Stimulated activated naive CD4-positive, alpha-beta T cell (primary cell): ENCODE data around the gene GPR15LG.

Source experiments
- DNase-seq, 6 experiments: peaks; one replicate each; lab custom pipeline; 2025; lab: John Stamatoyannopoulos, UW

GPR15LG gene

DNA sequence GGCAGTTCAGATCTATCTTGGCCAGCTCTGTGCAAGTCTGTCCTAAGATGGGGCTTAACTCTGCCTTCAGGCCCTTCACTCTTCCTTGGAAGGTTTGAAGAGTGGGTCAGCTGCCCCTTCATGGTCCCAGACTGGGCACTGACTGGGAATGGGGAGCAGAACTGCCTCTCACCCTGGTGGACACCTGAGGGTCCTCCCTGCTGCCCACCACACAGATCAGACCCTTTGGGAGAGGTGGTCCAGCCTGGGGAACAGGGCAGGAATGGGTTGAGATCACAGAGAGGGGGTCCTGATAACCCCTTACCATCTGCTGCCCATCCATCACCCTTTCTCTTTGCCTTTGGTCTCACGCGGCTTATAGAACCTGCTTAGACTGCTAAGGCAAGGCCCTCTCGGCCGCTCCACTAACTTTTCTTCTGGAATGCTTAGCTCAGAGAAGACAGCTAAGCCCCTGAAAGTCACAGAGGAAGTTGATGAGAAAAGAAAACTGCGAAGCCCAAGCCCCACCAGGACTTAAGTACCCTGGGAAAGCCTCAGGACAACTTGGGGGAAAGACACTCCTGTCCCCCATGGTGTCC, 20.3 kb downstream of the GPR15LG start:
- no peak for DNase-seq

DNA sequence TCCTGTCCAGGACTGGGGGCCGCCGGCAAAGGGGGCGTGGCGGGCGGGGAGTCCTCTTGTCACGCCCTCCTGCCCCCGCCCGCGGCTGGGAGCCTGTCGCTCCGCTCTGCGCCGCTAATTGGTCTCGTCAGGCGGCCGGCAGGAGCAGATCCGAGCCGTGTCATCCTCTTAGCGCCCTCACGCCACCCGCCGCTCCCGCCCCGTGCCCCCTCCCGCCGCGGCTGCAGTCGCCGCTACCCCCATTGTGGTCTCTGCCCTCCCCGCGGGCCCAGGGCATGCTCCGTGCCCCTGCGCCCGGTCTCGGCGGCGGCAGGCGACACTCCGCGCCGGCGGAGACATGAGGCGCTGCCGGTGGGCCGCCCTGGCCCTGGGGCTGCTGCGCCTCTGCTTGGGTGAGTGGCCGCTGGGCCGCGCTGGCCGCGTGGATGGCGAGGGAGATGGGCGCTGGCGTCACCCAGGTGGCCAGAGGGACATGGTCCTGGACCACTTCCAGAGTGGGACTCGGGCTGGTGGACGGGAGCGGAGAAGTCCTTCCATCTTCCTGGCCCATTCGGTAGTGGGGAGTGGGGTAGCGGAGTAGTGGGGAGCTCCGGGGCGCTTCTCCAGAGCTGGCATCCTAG, 20.9 kb downstream of the GPR15LG start, which contains the start of gene CDHR1:
Gene CDHR1 (plus strand): TSS at position 114 of the 620 bp plus-strand sequence. CDS start 224 bp downstream, at position 338.
- peak in 4 of 6 experiments; percentile 7 to 36 (median 22) for DNase-seq

DNA sequence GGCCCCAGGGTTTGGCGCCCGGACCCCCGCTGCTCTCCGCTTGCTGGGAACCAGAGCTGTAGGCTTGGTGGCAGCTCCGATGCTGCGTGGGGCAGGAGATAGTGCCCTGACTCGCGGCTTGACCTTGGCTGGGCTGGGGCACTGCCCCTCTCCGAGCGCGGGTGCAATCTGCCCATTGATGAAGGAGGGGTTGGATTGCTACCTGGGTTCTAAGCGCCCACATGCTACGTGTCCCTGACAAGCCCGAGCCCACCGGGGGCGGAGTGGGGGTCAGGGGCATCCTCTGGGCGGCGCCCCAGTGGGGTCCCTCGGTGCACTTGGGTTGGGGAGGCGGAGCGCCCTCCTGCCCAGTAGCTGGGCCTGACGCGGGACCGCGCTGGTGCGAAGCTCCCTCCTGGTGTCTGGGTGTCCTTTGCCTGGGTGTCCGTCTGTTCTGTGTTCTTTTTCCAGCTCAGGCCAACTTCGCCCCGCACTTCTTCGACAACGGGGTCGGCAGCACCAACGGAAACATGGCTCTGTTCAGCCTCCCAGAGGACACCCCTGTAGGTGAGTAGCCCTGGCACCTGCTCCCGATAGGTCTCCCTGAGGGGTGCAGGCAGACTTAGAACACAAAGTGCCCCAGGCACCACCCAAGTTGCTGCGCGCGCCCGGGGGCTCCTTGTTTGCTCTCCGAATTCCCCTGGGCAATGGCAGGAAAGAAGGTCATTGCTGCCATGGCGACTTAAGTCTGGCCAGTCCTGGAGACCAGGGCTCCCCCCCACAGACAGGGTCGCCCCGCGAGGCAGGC, 21.6 kb downstream of the GPR15LG start:
- DNase-seq: peak in 1 of 6 experiments; percentile 35

DNA sequence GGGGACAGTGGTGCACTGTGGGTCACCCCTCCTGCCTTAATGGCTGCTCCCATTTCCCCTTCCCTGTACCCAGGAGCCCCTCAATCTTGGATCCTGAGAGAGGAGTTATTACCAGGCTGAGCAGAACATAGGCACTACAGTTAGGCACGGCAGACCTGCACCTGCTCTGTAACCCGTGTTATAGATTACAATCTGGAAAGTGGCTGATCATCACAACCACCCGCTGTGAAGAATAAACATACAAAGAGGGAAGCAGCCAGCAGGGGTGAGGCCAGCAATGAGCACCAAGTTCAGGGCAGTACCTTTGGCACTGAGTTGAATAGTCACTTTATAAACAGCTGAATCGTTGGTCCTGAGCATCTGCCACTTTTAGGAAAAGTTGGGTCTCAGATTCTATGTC, 22.5 kb downstream of the GPR15LG start:
- no peak for DNase-seq

DNA sequence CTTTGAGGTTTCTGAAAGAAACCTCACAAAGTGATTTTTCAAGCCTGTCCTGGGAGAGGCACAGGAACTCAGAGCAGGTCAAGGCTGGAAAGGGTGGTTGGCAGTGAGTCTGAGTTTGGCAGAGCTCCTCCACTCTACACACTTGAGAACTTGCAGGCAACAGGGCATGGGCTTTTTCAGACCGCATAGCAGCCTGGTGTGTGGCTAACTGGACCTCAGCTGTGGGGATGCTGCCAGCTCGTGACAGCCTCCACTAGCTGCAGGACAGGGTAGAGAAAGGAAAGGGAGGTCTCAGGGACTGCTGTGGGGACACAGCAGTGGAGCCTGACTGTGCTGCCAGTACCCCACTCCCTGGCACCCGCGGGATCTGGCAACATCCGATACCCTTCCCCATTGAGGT, 23.3 kb downstream of the GPR15LG start:
- DNase-seq: no peak

DNA sequence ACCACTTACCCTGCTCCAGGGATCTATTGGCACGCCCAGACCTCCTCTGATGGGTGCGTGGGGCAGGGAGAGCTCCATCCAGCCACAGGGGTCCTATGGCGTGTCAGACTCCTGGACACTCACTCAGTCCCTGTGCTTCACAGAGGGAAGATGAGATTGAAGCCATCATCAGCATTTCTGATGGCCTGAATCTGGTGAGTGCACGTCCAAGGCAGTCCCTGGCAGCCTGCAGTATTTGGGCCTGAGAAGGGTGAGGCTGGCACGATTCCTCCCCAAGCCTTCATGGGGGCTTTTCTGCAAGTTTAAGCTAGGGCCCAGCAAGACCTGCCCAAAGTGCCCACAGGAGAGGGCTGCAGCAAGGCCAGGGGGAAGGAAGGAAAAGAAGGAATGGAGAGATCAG, 24.0 kb downstream of the GPR15LG start:
- DNase-seq: no peak

DNA sequence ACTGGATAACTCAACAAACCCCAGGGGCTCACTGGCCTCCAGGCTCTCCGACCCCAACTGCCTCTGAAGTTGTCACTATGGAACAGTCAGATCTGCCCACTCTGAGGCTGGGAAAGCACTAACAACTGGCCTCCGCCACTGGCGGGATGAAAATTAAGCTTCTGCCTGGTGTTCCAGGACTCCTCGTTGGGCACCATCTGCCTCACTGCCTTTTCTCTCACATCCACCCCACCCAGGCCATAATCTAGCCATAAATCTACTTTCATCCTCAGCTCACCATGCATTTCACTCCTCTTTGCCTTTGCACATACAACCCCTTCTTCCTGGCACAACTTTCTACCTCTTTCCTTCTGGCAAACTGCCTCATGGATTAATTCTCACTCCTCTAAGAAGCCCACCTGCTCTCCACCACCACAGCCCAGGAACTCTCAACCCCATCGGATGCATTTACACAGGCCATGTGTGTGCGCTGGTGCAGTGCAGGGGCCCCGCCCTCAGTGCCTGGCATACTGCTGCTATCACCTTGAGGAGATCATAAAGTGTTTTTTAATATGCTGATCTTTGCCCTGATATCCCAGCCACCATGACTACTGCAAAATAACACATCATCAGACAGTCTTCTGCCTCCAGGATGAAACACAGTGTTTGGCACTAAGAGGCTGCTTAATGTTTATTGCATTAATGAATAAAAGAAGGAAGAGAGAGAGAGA, 24.8 kb downstream of the GPR15LG start:
- DNase-seq: no peak

DNA sequence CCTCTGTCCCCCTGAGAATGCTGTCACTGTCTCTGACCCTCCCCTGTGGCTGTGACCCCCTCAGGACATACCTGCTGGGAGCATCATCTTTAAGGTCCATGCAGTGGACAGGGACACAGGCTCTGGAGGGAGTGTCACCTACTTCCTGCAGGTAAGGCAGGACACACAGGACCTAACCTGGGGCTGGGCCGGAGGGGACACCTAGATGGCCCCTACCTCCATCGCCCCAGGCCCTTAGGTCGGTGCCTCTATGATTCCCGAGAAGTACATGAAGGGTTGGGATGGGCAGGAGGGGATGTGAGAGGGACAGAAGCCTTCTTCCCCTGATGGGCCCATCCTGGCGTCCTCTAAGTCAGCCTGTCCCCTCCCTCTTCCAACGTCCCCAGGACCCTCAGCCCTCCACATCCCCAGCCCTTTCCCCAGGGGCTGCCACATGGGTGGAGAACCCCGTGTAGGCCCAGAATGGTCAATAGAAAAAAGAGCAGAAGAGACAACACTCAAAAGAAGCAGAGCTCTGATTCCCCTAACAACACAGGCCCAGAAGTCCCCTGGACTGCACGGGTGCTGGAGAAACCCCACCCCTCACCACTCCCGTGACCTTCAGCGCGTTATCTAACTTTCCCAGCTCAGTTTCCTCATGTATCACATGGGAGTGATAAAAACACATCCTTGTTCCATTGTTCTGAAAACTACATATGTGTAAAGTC, 27.1 kb downstream of the GPR15LG start:
- no peak for DNase-seq

DNA sequence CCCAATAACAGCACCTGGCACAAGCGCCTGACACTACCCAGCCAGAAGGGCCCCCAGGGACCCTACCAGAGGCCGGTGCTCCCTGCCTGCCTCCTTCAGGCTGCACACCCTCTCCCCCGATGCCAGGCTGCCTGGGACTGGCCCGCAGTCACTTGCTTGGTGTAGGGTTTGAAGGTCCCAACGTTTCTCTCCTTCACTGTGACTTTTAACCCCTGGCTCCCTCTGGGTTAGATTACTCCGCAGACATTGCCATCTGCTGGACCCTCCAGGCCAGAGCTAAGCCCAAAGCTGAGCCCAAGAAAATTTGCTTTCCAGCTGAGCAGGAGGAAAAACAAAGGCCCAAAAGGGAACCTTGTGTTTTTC, 27.6 kb downstream of the GPR15LG start:
- no peak for DNase-seq

DNA sequence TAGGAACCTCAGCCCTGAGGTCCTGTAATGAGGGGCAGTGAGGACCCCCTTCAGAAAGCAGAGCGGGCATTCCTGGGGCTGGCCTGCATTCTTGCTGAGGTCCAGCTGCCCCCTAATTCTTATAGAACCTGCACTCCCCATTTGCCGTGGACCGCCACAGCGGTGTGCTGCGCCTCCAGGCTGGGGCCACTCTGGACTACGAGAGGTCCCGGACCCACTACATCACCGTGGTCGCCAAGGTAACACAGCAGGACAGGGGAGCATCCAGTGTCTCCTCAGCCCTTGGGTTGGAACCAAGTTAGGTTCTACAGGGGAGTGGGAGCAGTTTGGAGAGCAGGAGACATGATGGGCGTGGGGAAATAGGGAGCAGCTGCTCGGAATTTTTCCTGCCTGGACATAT, 28.1 kb downstream of the GPR15LG start:
- no peak for DNase-seq

DNA sequence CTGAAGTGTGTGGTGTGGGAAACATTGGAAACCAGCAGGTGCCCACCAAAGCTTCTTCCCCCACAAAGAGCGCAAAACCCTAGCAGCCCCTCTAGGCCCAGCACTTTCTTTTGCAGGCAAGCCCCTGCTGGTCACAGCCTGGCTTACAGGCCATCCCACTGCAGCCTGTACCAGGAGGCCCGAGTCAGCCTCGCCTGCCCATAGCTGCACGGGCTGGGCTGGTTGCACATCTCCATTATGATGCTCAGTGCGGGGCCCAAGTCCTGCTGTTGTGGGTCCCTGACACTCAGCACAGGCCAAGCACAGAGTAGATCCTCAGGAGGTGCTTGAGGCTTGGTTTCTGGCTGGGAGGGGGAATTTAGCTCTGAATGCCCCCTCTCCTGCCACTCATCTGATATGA, 28.7 kb downstream of the GPR15LG start:
- no peak for DNase-seq

DNA sequence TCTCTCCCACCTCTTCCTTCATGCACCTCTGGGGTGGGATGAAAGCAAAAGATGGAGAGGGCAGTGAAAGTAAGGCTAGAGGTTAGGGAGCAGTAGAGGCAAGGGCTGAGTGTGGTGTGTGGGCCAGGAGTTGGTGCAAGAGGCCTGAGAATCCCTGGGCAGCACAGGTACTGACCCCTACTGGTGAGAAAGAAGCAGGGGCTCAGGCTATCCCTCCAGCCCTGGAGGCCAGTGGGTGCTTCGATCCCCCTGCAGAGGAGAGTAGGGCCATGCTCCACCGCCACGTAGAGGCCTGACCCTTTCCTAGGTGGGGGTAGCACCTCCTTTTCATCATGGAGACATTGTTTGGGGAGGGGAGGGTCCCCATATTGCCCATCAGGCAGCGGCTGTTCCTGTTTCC, 30.5 kb downstream of the GPR15LG start:
- no peak for DNase-seq

DNA sequence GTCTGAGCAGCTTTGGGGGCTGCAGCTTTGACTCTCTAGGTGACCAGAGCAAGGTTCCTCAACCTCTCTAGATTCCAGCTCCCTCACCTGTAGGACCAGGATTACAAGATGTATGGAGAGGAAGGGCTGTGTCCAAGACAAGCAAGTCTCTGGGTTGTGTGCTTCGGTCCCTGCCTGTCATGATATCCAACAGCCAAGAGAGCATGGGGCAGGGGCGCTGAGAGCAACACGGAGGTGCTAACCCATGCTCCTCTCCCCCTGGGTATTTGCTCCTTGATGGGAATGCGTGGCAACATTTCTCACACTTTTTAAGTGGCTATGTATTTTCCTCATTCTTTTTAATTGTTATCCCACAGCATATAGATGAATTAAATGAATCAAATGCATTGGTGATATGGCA, 31.0 kb downstream of the GPR15LG start:
- no peak for DNase-seq

DNA sequence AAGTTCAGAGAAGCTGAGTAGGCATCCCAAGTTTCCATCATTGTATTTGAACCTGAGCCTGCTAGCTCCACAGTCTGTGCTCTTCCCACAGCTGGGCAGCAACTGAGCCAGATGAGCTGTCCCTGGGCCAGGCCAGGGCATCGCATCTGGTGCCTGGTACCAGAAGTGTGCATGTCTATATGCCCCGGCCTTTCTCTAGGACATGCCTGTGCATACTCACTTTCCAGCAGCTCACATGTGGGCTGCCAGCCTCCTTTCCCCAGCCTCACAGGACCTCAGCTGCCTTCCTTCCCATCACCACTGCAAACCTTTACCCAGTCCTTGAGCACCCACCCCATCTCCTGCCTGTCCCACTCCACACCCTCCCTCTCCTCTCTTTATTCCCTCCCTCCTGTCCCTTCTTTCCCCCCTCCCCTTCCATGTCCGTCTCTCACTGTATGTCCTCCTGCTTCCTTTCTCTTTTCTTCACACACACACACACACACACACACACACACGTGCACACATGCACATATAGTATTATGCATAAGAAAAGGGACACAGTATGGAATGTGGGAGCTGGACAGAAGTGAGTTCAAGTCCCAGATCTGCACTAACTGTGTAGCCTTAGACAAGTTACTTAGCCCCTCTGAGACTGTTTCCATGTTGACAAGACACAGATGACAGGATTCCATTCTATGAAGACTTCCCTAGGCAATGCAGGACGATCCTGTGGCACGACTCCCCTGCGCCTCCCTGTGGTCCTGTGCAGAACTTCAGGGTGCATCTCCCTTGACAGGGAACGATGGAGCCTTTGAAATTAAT, 31.6 kb downstream of the GPR15LG start:
- peak; percentile 17 to 72 (median 40) for DNase-seq

DNA sequence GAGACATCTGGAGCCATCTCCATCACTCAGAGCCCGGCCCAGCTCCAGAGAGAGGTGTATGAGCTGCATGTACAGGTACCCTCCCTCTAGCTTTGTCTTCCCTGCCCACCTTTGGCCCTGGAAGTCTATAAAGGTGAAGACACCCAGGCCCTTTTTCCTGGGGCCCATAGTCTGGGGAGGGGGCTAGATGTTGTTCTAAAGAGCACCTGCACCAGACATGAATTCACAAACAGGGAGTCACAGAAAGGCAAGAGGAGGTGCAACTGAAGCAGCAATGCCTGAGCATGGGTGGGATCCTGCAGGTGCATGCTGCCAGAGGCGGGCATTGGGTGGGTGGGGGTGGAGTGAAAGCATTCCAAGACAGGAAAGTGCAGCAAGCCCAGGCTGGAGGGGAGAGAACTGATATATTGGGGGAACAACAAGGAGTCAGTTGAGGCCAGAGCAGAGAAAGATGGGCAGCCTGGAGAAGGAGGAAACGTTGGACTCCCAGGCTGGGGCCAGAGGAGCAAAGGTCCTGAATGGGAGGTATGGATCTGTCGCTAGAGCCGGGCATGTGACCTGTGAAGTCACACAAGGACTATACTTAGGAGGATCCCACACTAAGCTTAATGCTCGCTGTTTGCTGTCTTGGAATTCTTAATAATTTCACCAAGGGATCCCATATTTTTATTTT, 32.4 kb downstream of the GPR15LG start:
- DNase-seq: no peak

DNA sequence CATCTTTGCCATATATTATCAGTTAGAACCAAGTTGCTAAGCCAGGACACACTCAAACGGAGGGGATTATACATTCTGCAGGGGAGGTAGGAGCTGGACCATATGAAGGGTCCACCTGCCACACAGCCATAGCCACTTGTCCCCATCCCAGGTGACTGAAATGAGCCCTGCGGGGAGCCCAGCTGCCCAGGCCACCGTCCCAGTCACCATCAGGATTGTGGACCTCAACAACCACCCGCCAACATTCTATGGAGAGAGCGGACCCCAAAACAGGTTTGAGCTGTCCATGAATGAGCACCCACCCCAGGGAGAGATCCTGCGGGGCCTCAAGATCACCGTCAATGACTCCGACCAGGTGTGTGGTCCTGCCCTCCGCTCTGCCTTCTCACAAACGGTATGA, 34.4 kb downstream of the GPR15LG start:
- DNase-seq: no peak

DNA sequence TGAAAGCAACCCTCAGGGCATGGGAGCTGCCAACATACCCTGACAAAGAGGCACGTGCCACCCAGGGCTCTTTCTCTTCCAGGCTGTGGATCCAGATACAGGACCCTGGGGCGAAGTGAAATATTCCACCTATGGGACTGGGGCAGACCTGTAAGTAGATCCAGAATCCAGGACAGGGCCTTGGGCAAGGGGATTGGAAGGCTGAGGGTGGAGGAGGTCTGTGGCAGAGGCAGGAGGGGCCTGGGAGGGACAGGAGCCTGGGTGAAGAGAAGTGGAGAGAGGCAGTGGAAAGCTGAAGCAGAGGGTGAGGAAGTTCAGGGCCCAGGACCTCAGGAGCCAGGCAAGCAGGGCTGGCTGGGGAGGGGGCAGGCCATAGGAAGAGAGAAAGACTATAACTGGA, 38.0 kb downstream of the GPR15LG start:
- no peak for DNase-seq

DNA sequence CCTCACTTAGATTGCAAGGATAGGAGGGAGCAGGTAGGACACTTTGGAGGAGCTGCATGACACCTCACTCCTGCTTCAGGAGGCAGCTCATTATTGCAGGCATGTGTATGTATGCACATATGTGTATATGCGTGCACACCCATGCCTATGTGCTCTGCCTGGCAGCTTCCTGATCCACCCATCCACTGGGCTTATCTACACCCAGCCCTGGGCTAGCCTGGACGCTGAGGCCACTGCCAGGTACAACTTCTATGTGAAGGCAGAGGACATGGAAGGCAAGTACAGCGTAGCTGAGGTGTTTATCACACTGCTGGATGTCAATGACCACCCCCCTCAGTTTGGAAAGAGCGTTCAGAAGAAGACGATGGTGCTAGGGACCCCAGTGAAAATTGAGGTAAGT, 38.4 kb downstream of the GPR15LG start:
- no peak for DNase-seq

DNA sequence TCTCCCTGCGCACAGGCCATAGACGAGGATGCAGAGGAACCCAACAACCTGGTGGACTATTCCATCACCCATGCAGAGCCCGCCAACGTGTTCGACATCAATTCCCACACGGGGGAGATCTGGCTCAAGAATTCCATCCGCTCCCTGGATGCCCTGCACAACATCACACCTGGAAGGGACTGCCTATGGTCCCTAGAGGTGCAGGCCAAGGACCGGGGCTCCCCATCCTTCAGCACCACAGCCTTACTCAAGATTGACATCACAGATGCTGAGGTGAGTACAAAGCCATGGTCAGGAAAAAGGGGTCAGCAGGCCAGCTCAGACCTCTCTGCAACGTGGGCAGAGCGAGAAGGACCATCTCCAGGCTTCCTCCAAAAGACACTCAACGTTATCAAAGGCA, 39.5 kb downstream of the GPR15LG start:
- DNase-seq: no peak

DNA sequence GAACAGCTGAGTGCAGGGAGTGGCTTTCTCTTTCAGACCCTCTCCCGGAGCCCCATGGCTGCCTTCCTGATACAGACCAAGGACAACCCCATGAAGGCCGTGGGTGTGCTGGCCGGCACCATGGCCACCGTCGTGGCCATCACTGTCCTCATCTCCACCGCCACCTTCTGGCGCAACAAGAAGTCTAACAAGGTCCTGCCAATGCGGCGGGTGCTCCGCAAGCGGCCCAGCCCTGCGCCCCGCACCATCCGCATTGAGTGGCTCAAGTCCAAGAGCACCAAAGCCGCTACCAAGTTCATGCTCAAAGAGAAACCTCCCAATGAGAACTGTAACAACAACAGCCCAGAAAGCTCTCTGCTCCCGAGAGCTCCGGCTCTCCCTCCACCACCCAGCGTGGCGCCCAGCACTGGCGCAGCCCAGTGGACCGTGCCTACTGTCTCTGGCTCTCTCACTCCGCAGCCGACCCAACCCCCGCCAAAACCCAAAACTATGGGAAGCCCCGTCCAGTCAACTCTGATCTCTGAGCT, 40.5 kb downstream of the GPR15LG start:
- peak in 1 of 6 experiments; percentile 27 for DNase-seq
